Measurements from ENCODE around the gene SUPT20HL2. TPM values are rescaled to one million over a fixed set of nuclear protein-coding genes. Genes with fewer than 3 reads are reported as not detected.

SUPT20HL2 gene
- total RNA-seq, 4 donors from 2014 or later: not detected

- no peak for TF ChIP-seq CTCF (IDR thresholded peaks at IDR 0.05; ENCODE audit: low read depth)
These were observed 11.4 kb upstream of the SUPT20HL2 start for GRCh38 chrX:24325231-24325630.

GRCh38 chrX:24321741-24322395 is 8.0 kb upstream of the SUPT20HL2 start:
- no peak for TF ChIP-seq CTCF (IDR thresholded peaks at IDR 0.05; ENCODE audit: low read depth)

GRCh38 chrX:24317567-24317966 is 3.7 kb upstream of the SUPT20HL2 start:
- no peak for TF ChIP-seq CTCF (IDR thresholded peaks at IDR 0.05; ENCODE audit: low read depth)

GRCh38 chrX:24316111-24316510 is 2.2 kb upstream of the SUPT20HL2 start:
- TF ChIP-seq CTCF (IDR thresholded peaks at IDR 0.05; ENCODE audit: low read depth): no peak

- TF ChIP-seq CTCF (IDR thresholded peaks at IDR 0.05; ENCODE audit: low read depth): no peak
These were observed 7.4 kb downstream of the SUPT20HL2 start for GRCh38 chrX:24306440-24306839.

GRCh38 chrX:24305905-24306304 is 8.0 kb downstream of the SUPT20HL2 start:
- TF ChIP-seq CTCF (IDR thresholded peaks at IDR 0.05; ENCODE audit: low read depth): no peak

- TF ChIP-seq CTCF (IDR thresholded peaks at IDR 0.05; ENCODE audit: low read depth): no peak
These were observed 12.1 kb downstream of the SUPT20HL2 start for GRCh38 chrX:24301806-24302205.

Measured in subcutaneous adipose tissue (tissue), 4 donors.